ENCODE data around the gene DNASE1L1.

The DNASE1L1 gene

DNA sequence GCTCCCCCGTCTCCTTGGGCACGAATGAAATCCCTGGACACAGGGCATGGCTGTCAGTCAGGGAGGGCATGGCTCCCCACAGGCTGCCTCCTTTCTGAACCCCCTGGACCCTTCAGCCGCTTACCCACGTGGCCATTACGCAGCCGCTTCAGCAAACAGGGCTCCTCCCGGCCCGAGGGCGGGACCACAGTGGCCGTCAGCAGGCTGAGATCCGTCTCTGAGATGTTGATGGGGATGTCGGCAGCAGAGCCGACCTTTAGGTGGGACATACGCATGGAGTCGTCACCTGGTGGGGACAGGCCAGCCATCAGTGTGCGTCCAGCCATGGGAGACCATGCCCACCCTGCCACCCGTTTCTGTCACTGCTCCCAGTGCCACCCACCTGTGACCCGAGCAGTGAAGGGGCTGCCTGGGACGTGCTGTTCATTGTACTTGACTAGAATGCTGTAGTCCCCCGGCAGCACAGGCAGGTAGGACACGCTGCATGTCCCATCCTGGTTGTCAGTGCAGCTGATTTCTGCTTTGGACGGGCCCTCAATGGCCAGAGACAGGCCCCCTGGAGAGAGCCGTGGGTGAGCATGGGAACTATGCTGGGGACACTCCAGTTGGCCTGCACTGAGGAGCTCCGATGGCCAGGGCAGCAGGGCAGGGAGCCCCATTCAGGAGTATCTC is 55.7 kb downstream of the DNASE1L1 start:
- Histone ChIP-seq H3K9me3 (ENCODE audit: control insufficient read depth in 1 of 2, low read length in 2 of 2) (no peaks in the 10 kb centered on the region), H3K4me3 (ENCODE audit: low read depth in 1 of 2, low read length in 2 of 2) (no peak overlapping the region), H3K4me1 (ENCODE audit: control insufficient read depth in 1 of 2, insufficient read depth in 2 of 2, low read length in 2 of 2) (peaks cover 14 to 18% of the 10 kb centered on the region in 2 donors), H3K9ac (ENCODE audit: low read depth in 1 of 2, low read length in 2 of 2) (no peak overlapping the region), H3K27me3 (ENCODE audit: control insufficient read depth in 1 of 2, insufficient read depth in 2 of 2, low read length in 2 of 2) (no peaks in the 10 kb centered on the region), H3K27ac (ENCODE audit: low read depth, low read length) (no peak overlapping the region), H3K36me3 (ENCODE audit: control insufficient read depth in 1 of 2, insufficient read depth in 2 of 2, low read length in 2 of 2) (peaks cover 7 to 36% of the 10 kb centered on the region in 2 donors)

DNA sequence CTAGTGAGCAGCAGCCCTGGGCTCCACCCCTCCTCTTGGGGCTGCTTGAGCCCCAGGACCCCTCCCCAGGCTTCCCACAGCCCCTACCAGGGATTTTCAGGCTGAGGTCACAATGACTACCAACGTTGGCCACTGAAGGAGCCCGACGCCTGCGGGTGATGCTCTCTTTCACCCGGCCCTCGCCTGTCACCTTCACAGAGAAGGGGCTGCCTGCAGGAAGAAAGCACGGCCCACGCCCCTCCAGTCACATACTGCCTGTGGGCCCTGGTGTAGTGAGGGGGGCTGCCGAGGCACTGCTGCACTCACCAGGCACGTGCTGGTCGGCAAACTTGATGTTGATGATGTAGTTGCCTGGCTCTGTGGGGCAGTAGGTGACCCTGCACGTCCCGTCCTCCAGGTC is 56.6 kb downstream of the DNASE1L1 start:
- peaks cover 14 to 19% of the 10 kb centered on the region in 2 donors for H3K4me1 ChIP-seq (ENCODE audit: control insufficient read depth in 1 of 2, insufficient read depth in 2 of 2, low read length in 2 of 2)
- no peak overlapping the region for H3K4me3 ChIP-seq (ENCODE audit: low read depth in 1 of 2, low read length in 2 of 2)
- H3K36me3 ChIP-seq (ENCODE audit: control insufficient read depth in 1 of 2, insufficient read depth in 2 of 2, low read length in 2 of 2): peaks cover 5 to 29% of the 10 kb centered on the region in 2 donors
- no peak overlapping the region for H3K27ac ChIP-seq (ENCODE audit: low read depth, low read length)
- H3K27me3 ChIP-seq (ENCODE audit: control insufficient read depth in 1 of 2, insufficient read depth in 2 of 2, low read length in 2 of 2): no peaks in the 10 kb centered on the region
- no peaks in the 10 kb centered on the region for H3K9me3 ChIP-seq (ENCODE audit: control insufficient read depth in 1 of 2, low read length in 2 of 2)
- no peak overlapping the region for H3K9ac ChIP-seq (ENCODE audit: low read depth in 1 of 2, low read length in 2 of 2)

DNA sequence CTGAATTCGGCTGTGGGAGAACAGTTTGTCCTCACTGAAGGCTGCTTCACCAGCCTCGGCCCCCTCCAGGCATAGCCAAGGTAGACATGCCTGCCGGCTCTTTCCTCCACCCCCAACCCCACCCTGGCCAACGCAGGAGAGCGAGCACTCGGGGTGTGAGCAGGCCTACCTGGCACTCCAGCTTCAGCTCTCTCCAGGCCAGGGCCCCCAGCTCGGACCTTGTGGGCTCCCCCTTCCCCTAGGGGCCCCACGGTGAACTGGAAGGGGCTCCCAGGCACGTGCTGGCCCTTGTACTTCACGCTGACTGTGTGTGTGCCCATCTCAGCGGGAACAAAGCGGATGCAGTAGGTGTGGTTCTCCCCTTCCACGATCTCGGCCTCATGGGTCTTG is 57.0 kb downstream of the DNASE1L1 start:
- H3K4me1 ChIP-seq (ENCODE audit: control insufficient read depth in 1 of 2, insufficient read depth in 2 of 2, low read length in 2 of 2): peaks cover 19 to 23% of the 10 kb centered on the region in 2 donors
- H3K27ac ChIP-seq (ENCODE audit: low read depth, low read length): no peak overlapping the region
- H3K9ac ChIP-seq (ENCODE audit: low read depth in 1 of 2, low read length in 2 of 2): no peak overlapping the region
- H3K4me3 ChIP-seq (ENCODE audit: low read depth in 1 of 2, low read length in 2 of 2): no peak overlapping the region
- H3K9me3 ChIP-seq (ENCODE audit: control insufficient read depth in 1 of 2, low read length in 2 of 2): no peaks in the 10 kb centered on the region
- H3K27me3 ChIP-seq (ENCODE audit: control insufficient read depth in 1 of 2, insufficient read depth in 2 of 2, low read length in 2 of 2): no peaks in the 10 kb centered on the region
- H3K36me3 ChIP-seq (ENCODE audit: control insufficient read depth in 1 of 2, insufficient read depth in 2 of 2, low read length in 2 of 2): peaks cover 5 to 26% of the 10 kb centered on the region in 2 donors
